ENCODE measurements around the gene DAPK3.
A peak's percentile ranks its signal among the peaks of the same experiment; 100 is the strongest.

Gene DAPK3

DNA sequence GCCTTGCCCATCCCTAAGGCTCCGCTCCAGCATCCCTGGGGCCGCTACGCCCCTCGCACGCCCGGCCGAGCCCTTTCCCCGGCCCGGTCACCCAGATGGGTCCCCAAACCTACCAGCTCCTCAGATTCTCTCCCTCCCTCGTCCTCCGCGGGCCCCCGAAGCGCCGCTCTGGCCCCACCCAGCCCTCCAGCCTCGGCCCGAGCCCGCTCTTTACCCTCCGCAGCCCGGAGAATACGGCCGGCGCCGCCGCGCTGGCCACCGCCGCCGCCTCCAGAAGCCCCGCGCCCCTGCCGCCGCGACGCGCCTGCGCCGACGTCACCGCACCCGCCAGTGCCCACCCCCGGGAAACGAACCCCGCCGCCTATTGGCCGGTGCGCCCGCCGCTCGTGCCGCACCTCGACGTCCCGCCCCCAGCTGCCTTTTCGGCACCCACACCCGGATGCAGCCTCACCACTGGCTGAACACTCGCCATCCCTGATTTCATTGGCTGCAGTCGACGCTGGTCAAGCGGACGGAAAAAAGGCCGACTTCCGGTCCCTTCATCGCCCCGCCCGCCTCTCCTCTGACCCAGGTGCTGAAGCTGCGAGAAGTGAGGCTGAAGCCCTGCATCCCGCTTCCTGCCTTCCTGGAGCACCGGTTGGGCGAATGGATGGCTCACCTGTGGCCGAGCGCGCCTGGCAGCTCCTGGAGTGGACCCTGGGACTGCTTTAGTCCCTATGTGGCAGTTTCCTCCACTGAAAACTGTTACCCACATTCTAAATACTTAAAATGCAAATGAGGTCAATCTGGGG is at the start of gene DAPK3:
Gene DAPK3, minus strand, starts transcription at position 292 of the 791 bp plus-strand sequence. CDS start 1,364 bp downstream, outside the sequence.
- Histone ChIP-seq H3K4me3 (ENCODE audit: low read depth, low read length) (peak within 1 kb of the TSS; percentile 93), H3K27ac (ENCODE audit: extremely low read depth, low read depth, low read length) (peak within 1 kb of the TSS; percentile 90), H3K9me3 (ENCODE audit: control insufficient read depth, insufficient read depth, low read depth, low read length) (no peaks in the 10 kb centered on the region), H3K4me1 (ENCODE audit: control insufficient read depth, insufficient read depth, low read length) (peaks cover 17% of the 10 kb centered on the region), H3K36me3 (ENCODE audit: control insufficient read depth in 2 of 2, insufficient read depth in 1 of 2, low read length in 2 of 2) (peaks cover 17 to 36% of the 10 kb centered on the region in 2 experiments; a peak in 2 of 3 replicates)
- ChIA-PET POLR2A (interaction anchor here (0.5 to 5.3 kb wide), 9 partner anchors 11 to 208 kb away, joined by 3 to 258 read pairs (median 4); partner anchors contain the start of genes EEF2, MRPL54, NMRK2 and ZBTB7A), CTCF (interaction anchor here (0.7 to 1.6 kb wide), 3 partner anchors 11 to 498 kb away, joined by 3 to 5 read pairs (median 4); partner anchors contain the start of gene EEF2)
- TF ChIP-seq, protein P1, sequence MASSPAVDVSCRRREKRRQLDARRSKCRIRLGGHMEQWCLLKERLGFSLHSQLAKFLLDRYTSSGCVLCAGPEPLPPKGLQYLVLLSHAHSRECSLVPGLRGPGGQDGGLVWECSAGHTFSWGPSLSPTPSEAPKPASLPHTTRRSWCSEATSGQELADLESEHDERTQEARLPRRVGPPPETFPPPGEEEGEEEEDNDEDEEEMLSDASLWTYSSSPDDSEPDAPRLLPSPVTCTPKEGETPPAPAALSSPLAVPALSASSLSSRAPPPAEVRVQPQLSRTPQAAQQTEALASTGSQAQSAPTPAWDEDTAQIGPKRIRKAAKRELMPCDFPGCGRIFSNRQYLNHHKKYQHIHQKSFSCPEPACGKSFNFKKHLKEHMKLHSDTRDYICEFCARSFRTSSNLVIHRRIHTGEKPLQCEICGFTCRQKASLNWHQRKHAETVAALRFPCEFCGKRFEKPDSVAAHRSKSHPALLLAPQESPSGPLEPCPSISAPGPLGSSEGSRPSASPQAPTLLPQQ (tag by site-specific recombination; IDR thresholded peaks at IDR 0.05): no peak
- TF ChIP-seq GFI1B (tag by site-specific recombination; IDR thresholded peaks at IDR 0.05): no peak
- peak; percentile 63; the same call in 1 of the 2 replicates for TF ChIP-seq KLF10 (tag by site-specific recombination; IDR thresholded peaks at IDR 0.05)
- peak; percentile 30; the same call in 1 of the 2 replicates for TF ChIP-seq ZFP69B (tag by site-specific recombination; IDR thresholded peaks at IDR 0.05)
- TF ChIP-seq ZNF529 (tag by site-specific recombination; IDR thresholded peaks at IDR 0.05; ENCODE audit: insufficient replicate concordance): no peak
- peak; percentile 38; the same call in 1 of the 2 replicates for TF ChIP-seq ZNF76 (tag by site-specific recombination; IDR thresholded peaks at IDR 0.05; ENCODE audit: borderline replicate concordance, low read depth)
- TF ChIP-seq ZFP41 (tag by site-specific recombination; IDR thresholded peaks at IDR 0.05; ENCODE audit: borderline replicate concordance): no peak
- no peak for TF ChIP-seq ZNF596 (tag by site-specific recombination; IDR thresholded peaks at IDR 0.05)
- no peak for TF ChIP-seq ZNF843 (tag by site-specific recombination; IDR thresholded peaks at IDR 0.05)
- no peak for TF ChIP-seq ZNF585B (tag by site-specific recombination; IDR thresholded peaks at IDR 0.05)
- TF ChIP-seq, protein P2, sequence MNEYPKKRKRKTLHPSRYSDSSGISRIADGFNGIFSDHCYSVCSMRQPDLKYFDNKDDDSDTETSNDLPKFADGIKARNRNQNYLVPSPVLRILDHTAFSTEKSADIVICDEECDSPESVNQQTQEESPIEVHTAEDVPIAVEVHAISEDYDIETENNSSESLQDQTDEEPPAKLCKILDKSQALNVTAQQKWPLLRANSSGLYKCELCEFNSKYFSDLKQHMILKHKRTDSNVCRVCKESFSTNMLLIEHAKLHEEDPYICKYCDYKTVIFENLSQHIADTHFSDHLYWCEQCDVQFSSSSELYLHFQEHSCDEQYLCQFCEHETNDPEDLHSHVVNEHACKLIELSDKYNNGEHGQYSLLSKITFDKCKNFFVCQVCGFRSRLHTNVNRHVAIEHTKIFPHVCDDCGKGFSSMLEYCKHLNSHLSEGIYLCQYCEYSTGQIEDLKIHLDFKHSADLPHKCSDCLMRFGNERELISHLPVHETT (tag by site-specific recombination; IDR thresholded peaks at IDR 0.05): no peak
- no peak for TF ChIP-seq ZNF658 (tag by site-specific recombination; IDR thresholded peaks at IDR 0.05)
- TF ChIP-seq ZFP37 (tag by site-specific recombination; IDR thresholded peaks at IDR 0.05): no peak
- no peak for TF ChIP-seq ZNF2 (tag by site-specific recombination; IDR thresholded peaks at IDR 0.05)
- TF ChIP-seq, protein P3, sequence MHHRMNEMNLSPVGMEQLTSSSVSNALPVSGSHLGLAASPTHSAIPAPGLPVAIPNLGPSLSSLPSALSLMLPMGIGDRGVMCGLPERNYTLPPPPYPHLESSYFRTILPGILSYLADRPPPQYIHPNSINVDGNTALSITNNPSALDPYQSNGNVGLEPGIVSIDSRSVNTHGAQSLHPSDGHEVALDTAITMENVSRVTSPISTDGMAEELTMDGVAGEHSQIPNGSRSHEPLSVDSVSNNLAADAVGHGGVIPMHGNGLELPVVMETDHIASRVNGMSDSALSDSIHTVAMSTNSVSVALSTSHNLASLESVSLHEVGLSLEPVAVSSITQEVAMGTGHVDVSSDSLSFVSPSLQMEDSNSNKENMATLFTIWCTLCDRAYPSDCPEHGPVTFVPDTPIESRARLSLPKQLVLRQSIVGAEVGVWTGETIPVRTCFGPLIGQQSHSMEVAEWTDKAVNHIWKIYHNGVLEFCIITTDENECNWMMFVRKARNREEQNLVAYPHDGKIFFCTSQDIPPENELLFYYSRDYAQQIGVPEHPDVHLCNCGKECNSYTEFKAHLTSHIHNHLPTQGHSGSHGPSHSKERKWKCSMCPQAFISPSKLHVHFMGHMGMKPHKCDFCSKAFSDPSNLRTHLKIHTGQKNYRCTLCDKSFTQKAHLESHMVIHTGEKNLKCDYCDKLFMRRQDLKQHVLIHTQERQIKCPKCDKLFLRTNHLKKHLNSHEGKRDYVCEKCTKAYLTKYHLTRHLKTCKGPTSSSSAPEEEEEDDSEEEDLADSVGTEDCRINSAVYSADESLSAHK (tag by site-specific recombination; IDR thresholded peaks at IDR 0.05): no peak
- no peak for TF ChIP-seq ZNF184 (tag by site-specific recombination; IDR thresholded peaks at IDR 0.05)
- TF ChIP-seq, protein P4, sequence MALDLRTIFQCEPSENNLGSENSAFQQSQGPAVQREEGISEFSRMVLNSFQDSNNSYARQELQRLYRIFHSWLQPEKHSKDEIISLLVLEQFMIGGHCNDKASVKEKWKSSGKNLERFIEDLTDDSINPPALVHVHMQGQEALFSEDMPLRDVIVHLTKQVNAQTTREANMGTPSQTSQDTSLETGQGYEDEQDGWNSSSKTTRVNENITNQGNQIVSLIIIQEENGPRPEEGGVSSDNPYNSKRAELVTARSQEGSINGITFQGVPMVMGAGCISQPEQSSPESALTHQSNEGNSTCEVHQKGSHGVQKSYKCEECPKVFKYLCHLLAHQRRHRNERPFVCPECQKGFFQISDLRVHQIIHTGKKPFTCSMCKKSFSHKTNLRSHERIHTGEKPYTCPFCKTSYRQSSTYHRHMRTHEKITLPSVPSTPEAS (tag by site-specific recombination; IDR thresholded peaks at IDR 0.05): no peak
- no peak for TF ChIP-seq HOXD13 (CRISPR knock-in tag; IDR thresholded peaks at IDR 0.05; ENCODE audit: borderline replicate concordance)
- TF ChIP-seq ZSCAN30 (tag by site-specific recombination; IDR thresholded peaks at IDR 0.05): no peak
- TF ChIP-seq, protein P5, sequence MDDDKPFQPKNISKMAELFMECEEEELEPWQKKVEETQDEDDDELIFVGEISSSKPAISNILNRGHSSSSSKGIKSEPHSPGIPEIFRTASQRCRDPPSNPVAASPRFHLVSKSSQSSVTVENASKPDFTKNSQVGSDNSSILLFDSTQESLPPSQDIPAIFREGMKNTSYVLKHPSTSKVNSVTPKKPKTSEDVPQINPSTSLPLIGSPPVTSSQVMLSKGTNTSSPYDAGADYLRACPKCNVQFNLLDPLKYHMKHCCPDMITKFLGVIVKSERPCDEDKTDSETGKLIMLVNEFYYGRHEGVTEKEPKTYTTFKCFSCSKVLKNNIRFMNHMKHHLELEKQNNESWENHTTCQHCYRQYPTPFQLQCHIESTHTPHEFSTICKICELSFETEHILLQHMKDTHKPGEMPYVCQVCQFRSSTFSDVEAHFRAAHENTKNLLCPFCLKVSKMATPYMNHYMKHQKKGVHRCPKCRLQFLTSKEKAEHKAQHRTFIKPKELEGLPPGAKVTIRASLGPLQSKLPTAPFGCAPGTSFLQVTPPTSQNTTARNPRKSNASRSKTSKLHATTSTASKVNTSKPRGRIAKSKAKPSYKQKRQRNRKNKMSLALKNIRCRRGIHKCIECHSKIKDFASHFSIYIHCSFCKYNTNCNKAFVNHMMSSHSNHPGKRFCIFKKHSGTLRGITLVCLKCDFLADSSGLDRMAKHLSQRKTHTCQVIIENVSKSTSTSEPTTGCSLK (tag by site-specific recombination; IDR thresholded peaks at IDR 0.05): no peak
- no peak for TF ChIP-seq MEIS1 (CRISPR knock-in tag; IDR thresholded peaks at IDR 0.05; ENCODE audit: borderline replicate concordance)
- TF ChIP-seq, protein P6, sequence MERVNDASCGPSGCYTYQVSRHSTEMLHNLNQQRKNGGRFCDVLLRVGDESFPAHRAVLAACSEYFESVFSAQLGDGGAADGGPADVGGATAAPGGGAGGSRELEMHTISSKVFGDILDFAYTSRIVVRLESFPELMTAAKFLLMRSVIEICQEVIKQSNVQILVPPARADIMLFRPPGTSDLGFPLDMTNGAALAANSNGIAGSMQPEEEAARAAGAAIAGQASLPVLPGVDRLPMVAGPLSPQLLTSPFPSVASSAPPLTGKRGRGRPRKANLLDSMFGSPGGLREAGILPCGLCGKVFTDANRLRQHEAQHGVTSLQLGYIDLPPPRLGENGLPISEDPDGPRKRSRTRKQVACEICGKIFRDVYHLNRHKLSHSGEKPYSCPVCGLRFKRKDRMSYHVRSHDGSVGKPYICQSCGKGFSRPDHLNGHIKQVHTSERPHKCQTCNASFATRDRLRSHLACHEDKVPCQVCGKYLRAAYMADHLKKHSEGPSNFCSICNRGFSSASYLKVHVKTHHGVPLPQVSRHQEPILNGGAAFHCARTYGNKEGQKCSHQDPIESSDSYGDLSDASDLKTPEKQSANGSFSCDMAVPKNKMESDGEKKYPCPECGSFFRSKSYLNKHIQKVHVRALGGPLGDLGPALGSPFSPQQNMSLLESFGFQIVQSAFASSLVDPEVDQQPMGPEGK (tag by site-specific recombination; IDR thresholded peaks at IDR 0.05): no peak; the same call in 1 of the 2 replicates
- TF ChIP-seq ZNF571 (tag by site-specific recombination; IDR thresholded peaks at IDR 0.05): no peak
- TF ChIP-seq, protein P7, sequence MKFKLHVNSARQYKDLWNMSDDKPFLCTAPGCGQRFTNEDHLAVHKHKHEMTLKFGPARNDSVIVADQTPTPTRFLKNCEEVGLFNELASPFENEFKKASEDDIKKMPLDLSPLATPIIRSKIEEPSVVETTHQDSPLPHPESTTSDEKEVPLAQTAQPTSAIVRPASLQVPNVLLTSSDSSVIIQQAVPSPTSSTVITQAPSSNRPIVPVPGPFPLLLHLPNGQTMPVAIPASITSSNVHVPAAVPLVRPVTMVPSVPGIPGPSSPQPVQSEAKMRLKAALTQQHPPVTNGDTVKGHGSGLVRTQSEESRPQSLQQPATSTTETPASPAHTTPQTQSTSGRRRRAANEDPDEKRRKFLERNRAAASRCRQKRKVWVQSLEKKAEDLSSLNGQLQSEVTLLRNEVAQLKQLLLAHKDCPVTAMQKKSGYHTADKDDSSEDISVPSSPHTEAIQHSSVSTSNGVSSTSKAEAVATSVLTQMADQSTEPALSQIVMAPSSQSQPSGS (tag by site-specific recombination; IDR thresholded peaks at IDR 0.05; ENCODE audit: low read depth): no peak
- no peak for TF ChIP-seq ZNF37A (tag by site-specific recombination; IDR thresholded peaks at IDR 0.05)
